Mammary epithelial cell (primary cell): ENCODE measurements around the gene MFSD6.

ENCODE experiments used
- EZH2 ChIP-seq: IDR thresholded peaks from 2 replicates; pipeline ENCODE4 v1.6.1; 2012; ENCODE audit warnings: low read length, inconsistent platforms, borderline replicate concordance
- TF ChIP-seq, protein P1 (sequence below), 2 donors: IDR thresholded peaks in 1 of 2; conservative IDR thresholded peaks in 1 of 2; 2 replicates each; pipeline ENCODE4 v1.5.1; 2011 to 2012; ENCODE audit warnings: inconsistent platforms in 2 of 2, low read length in 2 of 2, mild to moderate bottlenecking in 2 of 2, control low read depth in 1 of 2, low read depth in 1 of 2; ENCODE audit not compliant: insufficient read depth in 1 of 2; ENCODE audit errors: extremely low read depth in 1 of 2

DNA sequence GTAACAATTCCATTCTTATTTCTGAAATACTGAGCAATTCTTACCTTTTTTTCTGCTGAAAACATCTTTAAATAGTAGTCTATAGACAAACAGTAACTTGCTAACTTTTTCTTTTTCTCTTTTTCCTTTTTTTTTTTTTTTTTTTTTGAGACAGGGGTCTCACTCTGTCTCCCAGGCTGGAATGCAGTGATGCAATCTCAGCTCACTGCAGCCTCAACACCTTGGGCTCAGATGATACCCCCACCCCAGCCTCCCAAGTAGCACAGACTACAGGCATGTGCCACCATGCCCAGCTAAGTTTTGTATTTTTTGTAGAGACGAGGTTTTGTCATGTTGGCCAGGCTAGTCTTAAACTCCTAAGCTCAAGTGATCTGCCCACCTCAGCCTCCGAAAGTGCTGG lies 42.2 kb downstream of the MFSD6 start:
- TF ChIP-seq, protein P1, sequence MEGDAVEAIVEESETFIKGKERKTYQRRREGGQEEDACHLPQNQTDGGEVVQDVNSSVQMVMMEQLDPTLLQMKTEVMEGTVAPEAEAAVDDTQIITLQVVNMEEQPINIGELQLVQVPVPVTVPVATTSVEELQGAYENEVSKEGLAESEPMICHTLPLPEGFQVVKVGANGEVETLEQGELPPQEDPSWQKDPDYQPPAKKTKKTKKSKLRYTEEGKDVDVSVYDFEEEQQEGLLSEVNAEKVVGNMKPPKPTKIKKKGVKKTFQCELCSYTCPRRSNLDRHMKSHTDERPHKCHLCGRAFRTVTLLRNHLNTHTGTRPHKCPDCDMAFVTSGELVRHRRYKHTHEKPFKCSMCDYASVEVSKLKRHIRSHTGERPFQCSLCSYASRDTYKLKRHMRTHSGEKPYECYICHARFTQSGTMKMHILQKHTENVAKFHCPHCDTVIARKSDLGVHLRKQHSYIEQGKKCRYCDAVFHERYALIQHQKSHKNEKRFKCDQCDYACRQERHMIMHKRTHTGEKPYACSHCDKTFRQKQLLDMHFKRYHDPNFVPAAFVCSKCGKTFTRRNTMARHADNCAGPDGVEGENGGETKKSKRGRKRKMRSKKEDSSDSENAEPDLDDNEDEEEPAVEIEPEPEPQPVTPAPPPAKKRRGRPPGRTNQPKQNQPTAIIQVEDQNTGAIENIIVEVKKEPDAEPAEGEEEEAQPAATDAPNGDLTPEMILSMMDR (conservative IDR thresholded peaks at IDR 0.05 in 1 of 2, IDR thresholded peaks at IDR 0.05 in 1 of 2; ENCODE audit: extremely low read depth in 1 of 2, insufficient read depth in 1 of 2, low read depth in 1 of 2, low read length in 2 of 2): no peak
- TF ChIP-seq EZH2: no peak
